PC-3 (cell line): ENCODE measurements around the gene BHLHE40.

ENCODE experiments used
- CTCF ChIP-seq: fragments of 300-600 bp; sonication (generic); conservative IDR thresholded peaks from 2 replicates; pipeline ENCODE4 v1.5.1; 2017; ENCODE audit warnings: antibody characterized with exemption, low read depth, mild to moderate bottlenecking, low read length
- EZH2 ChIP-seq: fragments of 300-600 bp; sonication (generic); IDR thresholded peaks from one replicate; pipeline ENCODE4 v1.6.1; 2017; ENCODE audit warnings: antibody characterized with exemption, mild to moderate bottlenecking, low read length; ENCODE audit not compliant: unreplicated experiment
- EZH2phosphoT487 ChIP-seq: fragments of 300-600 bp; sonication (generic); IDR thresholded peaks from 2 replicates; pipeline ENCODE4 v1.6.1; 2018; ENCODE audit warnings: mild to moderate bottlenecking, antibody characterized with exemption, low read length, borderline replicate concordance

DNA sequence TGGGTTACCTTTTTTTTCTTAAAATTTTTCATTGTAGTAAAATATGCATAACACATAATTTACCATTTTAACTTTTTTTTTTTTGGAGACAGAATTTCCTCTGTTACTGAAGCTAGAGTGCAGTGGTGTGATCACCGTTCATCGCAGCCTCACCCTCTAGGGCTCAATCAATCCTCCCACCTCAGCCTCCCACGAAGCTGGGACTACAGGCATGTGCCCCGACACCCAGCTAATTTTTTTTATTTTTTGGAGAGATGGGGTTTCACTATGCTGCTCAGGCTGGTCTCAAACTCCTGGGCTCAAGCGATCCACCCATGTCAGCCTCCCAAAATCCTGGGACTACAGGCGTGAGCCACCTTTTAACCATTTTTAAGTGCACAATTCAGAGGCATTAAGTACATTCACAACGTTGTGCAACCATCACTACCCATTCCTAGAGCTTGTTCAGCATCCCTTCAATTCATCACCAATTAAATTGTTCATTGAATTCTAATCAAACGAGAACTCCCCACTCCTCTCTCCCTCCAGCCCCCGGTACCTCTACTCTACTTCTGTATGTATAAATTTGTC, 44.6 kb downstream of the BHLHE40 start:
- TF ChIP-seq EZH2 (no peak), CTCF (no peak), EZH2phosphoT487 (no peak)
